Measurements from ENCODE around the gene SCART1.

The SCART1 gene

GRCh38 chr10:133454204-133454893, 604 bp downstream of the SCART1 start:
- Histone ChIP-seq H3K4me1 (ENCODE audit: insufficient read depth, low read length) (no peaks in the 10 kb centered on the region), H3K9me3 (ENCODE audit: low read length) (no peaks in the 10 kb centered on the region), H2AFZ (ENCODE audit: low read depth, low read length) (no peak overlapping the region), H3K27me3 (ENCODE audit: insufficient read depth, low read length) (no peaks in the 10 kb centered on the region), H3K36me3 (ENCODE audit: insufficient read depth, low read length) (no peaks in the 10 kb centered on the region), H3K4me3 (ENCODE audit: low read length) (no peak overlapping the region)

GRCh38 chr10:133455196-133455595, 1.5 kb downstream of the SCART1 start:
- Histone ChIP-seq H2AFZ (ENCODE audit: low read depth, low read length) (no peak overlapping the region), H3K4me3 (ENCODE audit: low read length) (no peak overlapping the region), H3K4me1 (ENCODE audit: insufficient read depth, low read length) (no peaks in the 10 kb centered on the region), H3K9me3 (ENCODE audit: low read length) (no peaks in the 10 kb centered on the region), H3K27me3 (ENCODE audit: insufficient read depth, low read length) (no peaks in the 10 kb centered on the region), H3K36me3 (ENCODE audit: insufficient read depth, low read length) (no peaks in the 10 kb centered on the region)

- H3K4me1 ChIP-seq (ENCODE audit: insufficient read depth, low read length): no peaks in the 10 kb centered on the region
- H2AFZ ChIP-seq (ENCODE audit: low read depth, low read length): no peak overlapping the region
- H3K4me3 ChIP-seq (ENCODE audit: low read length): no peak overlapping the region
- H3K27me3 ChIP-seq (ENCODE audit: insufficient read depth, low read length): no peaks in the 10 kb centered on the region
- H3K36me3 ChIP-seq (ENCODE audit: insufficient read depth, low read length): no peaks in the 10 kb centered on the region
- H3K9me3 ChIP-seq (ENCODE audit: low read length): no peaks in the 10 kb centered on the region
Observed at GRCh38 chr10:133455611-133456031, 1.9 kb downstream of the SCART1 start.

- no peaks in the 10 kb centered on the region for H3K36me3 ChIP-seq (ENCODE audit: insufficient read depth, low read length)
- H2AFZ ChIP-seq (ENCODE audit: low read depth, low read length): no peak overlapping the region
- H3K9me3 ChIP-seq (ENCODE audit: low read length): no peaks in the 10 kb centered on the region
- H3K27me3 ChIP-seq (ENCODE audit: insufficient read depth, low read length): no peaks in the 10 kb centered on the region
- H3K4me3 ChIP-seq (ENCODE audit: low read length): no peak overlapping the region
- no peaks in the 10 kb centered on the region for H3K4me1 ChIP-seq (ENCODE audit: insufficient read depth, low read length)
Observed at GRCh38 chr10:133456041-133456951, 2.6 kb downstream of the SCART1 start.

- Histone ChIP-seq H2AFZ (ENCODE audit: low read depth, low read length) (no peak overlapping the region), H3K36me3 (ENCODE audit: insufficient read depth, low read length) (no peaks in the 10 kb centered on the region), H3K9me3 (ENCODE audit: low read length) (no peaks in the 10 kb centered on the region), H3K27me3 (ENCODE audit: insufficient read depth, low read length) (no peaks in the 10 kb centered on the region), H3K4me3 (ENCODE audit: low read length) (no peak overlapping the region), H3K4me1 (ENCODE audit: insufficient read depth, low read length) (no peaks in the 10 kb centered on the region)
Observed at GRCh38 chr10:133457100-133457841, 3.5 kb downstream of the SCART1 start.

GRCh38 chr10:133458021-133458709, 4.4 kb downstream of the SCART1 start:
- Histone ChIP-seq H2AFZ (ENCODE audit: low read depth, low read length) (no peak overlapping the region), H3K4me1 (ENCODE audit: insufficient read depth, low read length) (no peaks in the 10 kb centered on the region), H3K36me3 (ENCODE audit: insufficient read depth, low read length) (no peaks in the 10 kb centered on the region), H3K9me3 (ENCODE audit: low read length) (peaks cover 2% of the 10 kb centered on the region), H3K4me3 (ENCODE audit: low read length) (no peak overlapping the region), H3K27me3 (ENCODE audit: insufficient read depth, low read length) (no peaks in the 10 kb centered on the region)

- Histone ChIP-seq H3K9me3 (ENCODE audit: low read length) (peaks cover 2% of the 10 kb centered on the region), H2AFZ (ENCODE audit: low read depth, low read length) (no peak overlapping the region), H3K4me1 (ENCODE audit: insufficient read depth, low read length) (no peaks in the 10 kb centered on the region), H3K4me3 (ENCODE audit: low read length) (no peak overlapping the region), H3K27me3 (ENCODE audit: insufficient read depth, low read length) (no peaks in the 10 kb centered on the region), H3K36me3 (ENCODE audit: insufficient read depth, low read length) (no peaks in the 10 kb centered on the region)
Observed at GRCh38 chr10:133458710-133459453, 5.1 kb downstream of the SCART1 start.

- H3K9me3 ChIP-seq (ENCODE audit: low read length): peaks cover 2% of the 10 kb centered on the region
- no peak overlapping the region for H2AFZ ChIP-seq (ENCODE audit: low read depth, low read length)
- no peak overlapping the region for H3K4me3 ChIP-seq (ENCODE audit: low read length)
- H3K36me3 ChIP-seq (ENCODE audit: insufficient read depth, low read length): no peaks in the 10 kb centered on the region
- H3K4me1 ChIP-seq (ENCODE audit: insufficient read depth, low read length): no peaks in the 10 kb centered on the region
- H3K27me3 ChIP-seq (ENCODE audit: insufficient read depth, low read length): no peaks in the 10 kb centered on the region
Observed at GRCh38 chr10:133459454-133460207, 5.9 kb downstream of the SCART1 start.

GRCh38 chr10:133460208-133460769, 6.5 kb downstream of the SCART1 start:
- no peaks in the 10 kb centered on the region for H3K36me3 ChIP-seq (ENCODE audit: insufficient read depth, low read length)
- no peaks in the 10 kb centered on the region for H3K4me1 ChIP-seq (ENCODE audit: insufficient read depth, low read length)
- H3K27me3 ChIP-seq (ENCODE audit: insufficient read depth, low read length): no peaks in the 10 kb centered on the region
- peaks cover 2% of the 10 kb centered on the region for H3K9me3 ChIP-seq (ENCODE audit: low read length)
- no peak overlapping the region for H2AFZ ChIP-seq (ENCODE audit: low read depth, low read length)
- H3K4me3 ChIP-seq (ENCODE audit: low read length): no peak overlapping the region

- Histone ChIP-seq H3K36me3 (ENCODE audit: insufficient read depth, low read length) (no peaks in the 10 kb centered on the region), H3K4me1 (ENCODE audit: insufficient read depth, low read length) (no peaks in the 10 kb centered on the region), H3K27me3 (ENCODE audit: insufficient read depth, low read length) (no peaks in the 10 kb centered on the region), H3K4me3 (ENCODE audit: low read length) (no peak overlapping the region), H3K9me3 (ENCODE audit: low read length) (peaks cover 2% of the 10 kb centered on the region), H2AFZ (ENCODE audit: low read depth, low read length) (no peak overlapping the region)
Observed at GRCh38 chr10:133461027-133461426, 7.3 kb downstream of the SCART1 start.

- no peak overlapping the region for H3K4me3 ChIP-seq (ENCODE audit: low read length)
- no peaks in the 10 kb centered on the region for H3K4me1 ChIP-seq (ENCODE audit: insufficient read depth, low read length)
- peaks cover 2% of the 10 kb centered on the region for H3K9me3 ChIP-seq (ENCODE audit: low read length)
- no peak overlapping the region for H2AFZ ChIP-seq (ENCODE audit: low read depth, low read length)
- H3K36me3 ChIP-seq (ENCODE audit: insufficient read depth, low read length): no peaks in the 10 kb centered on the region
- H3K27me3 ChIP-seq (ENCODE audit: insufficient read depth, low read length): no peaks in the 10 kb centered on the region
Observed at GRCh38 chr10:133461841-133462240, 8.1 kb downstream of the SCART1 start.
